Measurements from ENCODE around the gene NANP. TPM values are rescaled to one million over a fixed set of nuclear protein-coding genes. Genes with fewer than 3 reads are reported as not detected.

Gene NANP
- polyA plus RNA-seq, 1 experiment, result 6.7 TPM

DNA sequence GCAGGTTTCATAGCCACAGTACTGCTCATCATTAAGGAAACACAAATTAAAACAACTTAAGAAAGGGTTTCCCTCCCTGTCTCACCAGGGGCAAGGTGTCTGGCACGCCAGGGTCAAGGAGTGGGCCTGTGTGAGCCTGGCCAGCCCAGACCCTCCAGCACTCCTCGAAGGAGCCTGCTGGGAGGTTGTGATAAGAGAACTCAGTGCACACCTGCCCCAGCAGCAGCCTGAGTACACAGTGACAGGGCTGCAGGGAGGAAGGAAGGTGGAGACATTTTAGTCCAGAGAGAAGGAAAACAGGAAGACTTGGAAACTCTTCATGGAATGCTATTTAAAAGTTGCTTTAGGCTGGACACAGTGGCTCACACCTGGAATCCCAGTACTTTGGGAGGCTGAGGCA, 52.6 kb downstream of the NANP start:
- no peak overlapping the region for H3K27ac ChIP-seq (ENCODE audit: low read depth, low read length)
- CTCF ChIA-PET, result interaction anchor here (0.7 kb wide), 1 partner anchor 124 kb away, joined by 5 read pairs; no protein-coding TSS in a partner anchor
- TF ChIP-seq CTCF (IDR thresholded peaks at IDR 0.05; ENCODE audit: low read depth, low read length), result no peak
- no peaks in the 10 kb centered on the region for H3K27me3 ChIP-seq (ENCODE audit: control insufficient read depth, insufficient read depth, low read length)
- H3K9me3 ChIP-seq (ENCODE audit: control insufficient read depth, insufficient read depth, low read length), result no peaks in the 10 kb centered on the region
- H3K4me3 ChIP-seq (ENCODE audit: low read depth, low read length), result no peak overlapping the region
- no peak for DNase-seq (ENCODE audit: low read depth, low spot score)
- POLR2A ChIA-PET, result no interaction called here

- CTCF ChIA-PET, result interaction anchor here (0.7 kb wide), 1 partner anchor 16 kb away, joined by 4 read pairs; no protein-coding TSS in a partner anchor
- POLR2A ChIA-PET, result interaction anchor here (0.7 kb wide), 1 partner anchor 15 kb away, joined by 3 read pairs; no protein-coding TSS in a partner anchor
- no peak for TF ChIP-seq CTCF (IDR thresholded peaks at IDR 0.05; ENCODE audit: low read depth, low read length)
- no peak for DNase-seq (ENCODE audit: low read depth, low spot score)
- Histone ChIP-seq H3K4me3 (ENCODE audit: low read depth, low read length) (no peak overlapping the region), H3K27me3 (ENCODE audit: control insufficient read depth, insufficient read depth, low read length) (no peaks in the 10 kb centered on the region), H3K9me3 (ENCODE audit: control insufficient read depth, insufficient read depth, low read length) (no peaks in the 10 kb centered on the region), H3K27ac (ENCODE audit: low read depth, low read length) (no peak overlapping the region)
Measured at GRCh38 chr20:25570148-25570530, 53.7 kb downstream of the NANP start.

- H3K27me3 ChIP-seq (ENCODE audit: control insufficient read depth, insufficient read depth, low read length), result no peaks in the 10 kb centered on the region
- H3K4me3 ChIP-seq (ENCODE audit: low read depth, low read length), result no peak overlapping the region
- CTCF ChIA-PET, result no interaction called here
- TF ChIP-seq CTCF (IDR thresholded peaks at IDR 0.05; ENCODE audit: low read depth, low read length), result no peak
- H3K27ac ChIP-seq (ENCODE audit: low read depth, low read length), result no peak overlapping the region
- no peaks in the 10 kb centered on the region for H3K9me3 ChIP-seq (ENCODE audit: control insufficient read depth, insufficient read depth, low read length)
- no peak for DNase-seq (ENCODE audit: low read depth, low spot score)
- POLR2A ChIA-PET, result no interaction called here
Measured at GRCh38 chr20:25567286-25567685, 56.5 kb downstream of the NANP start.

DNA sequence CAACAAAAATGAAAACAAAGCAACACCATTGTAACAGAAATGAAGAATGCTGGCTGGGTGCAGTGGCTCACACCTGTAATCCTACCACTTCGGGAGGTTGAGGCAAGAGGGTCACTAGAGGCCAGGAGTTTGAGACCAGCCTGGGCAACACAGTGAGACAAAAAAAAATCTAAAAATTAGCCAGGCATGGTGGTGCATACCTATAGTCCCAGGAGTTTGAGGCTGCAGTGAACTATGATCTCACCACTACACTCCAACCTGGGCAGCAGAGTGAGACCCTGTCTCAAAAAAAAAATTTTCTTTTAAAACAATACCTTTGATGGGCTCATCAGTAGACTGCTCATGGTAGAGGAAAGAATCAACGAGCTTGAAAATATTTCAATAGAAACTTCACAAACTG, 57.0 kb downstream of the NANP start:
- DNase-seq (ENCODE audit: low read depth, low spot score), result no peak
- ChIA-PET CTCF (no interaction called here), POLR2A (no interaction called here)
- TF ChIP-seq CTCF (IDR thresholded peaks at IDR 0.05; ENCODE audit: low read depth, low read length), result no peak
- Histone ChIP-seq H3K9me3 (ENCODE audit: control insufficient read depth, insufficient read depth, low read length) (no peaks in the 10 kb centered on the region), H3K4me3 (ENCODE audit: low read depth, low read length) (no peak overlapping the region), H3K27me3 (ENCODE audit: control insufficient read depth, insufficient read depth, low read length) (no peaks in the 10 kb centered on the region), H3K27ac (ENCODE audit: low read depth, low read length) (no peak overlapping the region)

DNA sequence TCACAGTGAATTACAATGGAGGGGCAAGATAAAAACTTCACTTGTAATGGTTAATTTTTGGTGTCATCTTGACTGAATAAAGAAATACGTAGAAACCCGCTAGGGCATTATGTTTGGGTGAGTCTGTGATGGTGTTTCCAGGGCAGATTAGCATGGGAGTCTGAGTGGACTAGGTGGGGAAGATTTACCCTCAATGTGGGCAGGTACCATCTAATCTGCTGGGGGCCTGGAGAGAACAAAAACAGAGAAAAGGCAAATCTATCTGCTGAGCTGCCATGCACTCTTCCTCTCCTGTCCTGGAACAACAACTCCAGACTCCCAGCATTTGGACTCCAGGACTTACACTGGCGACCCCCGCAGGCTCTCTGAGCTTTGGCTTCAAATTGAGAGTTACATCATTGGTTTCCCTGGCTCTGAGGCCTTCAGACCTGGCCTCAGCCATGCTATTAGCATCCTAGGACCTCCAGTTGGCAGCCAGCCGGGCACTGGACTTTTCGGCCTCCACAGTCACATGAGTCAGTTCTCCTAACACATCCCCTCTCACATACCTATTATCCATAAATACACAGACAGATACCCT, 58.1 kb downstream of the NANP start:
- POLR2A ChIA-PET, result no interaction called here
- no peak for TF ChIP-seq CTCF (IDR thresholded peaks at IDR 0.05; ENCODE audit: low read depth, low read length)
- Histone ChIP-seq H3K27me3 (ENCODE audit: control insufficient read depth, insufficient read depth, low read length) (no peaks in the 10 kb centered on the region), H3K4me3 (ENCODE audit: low read depth, low read length) (no peak overlapping the region), H3K9me3 (ENCODE audit: control insufficient read depth, insufficient read depth, low read length) (no peaks in the 10 kb centered on the region), H3K27ac (ENCODE audit: low read depth, low read length) (no peak overlapping the region)
- CTCF ChIA-PET, result no interaction called here
- no peak for DNase-seq (ENCODE audit: low read depth, low spot score)

All from AG04450 (cell line).